ENCODE data around the gene CHST6. TPM values are rescaled to one million over a fixed set of nuclear protein-coding genes. Genes with fewer than 3 reads are reported as not detected.
"Not testable (repeated sequence)": the region's sequence is repeated elsewhere in the genome, so short reads cannot be mapped to it uniquely, and the experiment has no call there.

CHST6 gene
- 0.58 TPM for total RNA-seq

DNA sequence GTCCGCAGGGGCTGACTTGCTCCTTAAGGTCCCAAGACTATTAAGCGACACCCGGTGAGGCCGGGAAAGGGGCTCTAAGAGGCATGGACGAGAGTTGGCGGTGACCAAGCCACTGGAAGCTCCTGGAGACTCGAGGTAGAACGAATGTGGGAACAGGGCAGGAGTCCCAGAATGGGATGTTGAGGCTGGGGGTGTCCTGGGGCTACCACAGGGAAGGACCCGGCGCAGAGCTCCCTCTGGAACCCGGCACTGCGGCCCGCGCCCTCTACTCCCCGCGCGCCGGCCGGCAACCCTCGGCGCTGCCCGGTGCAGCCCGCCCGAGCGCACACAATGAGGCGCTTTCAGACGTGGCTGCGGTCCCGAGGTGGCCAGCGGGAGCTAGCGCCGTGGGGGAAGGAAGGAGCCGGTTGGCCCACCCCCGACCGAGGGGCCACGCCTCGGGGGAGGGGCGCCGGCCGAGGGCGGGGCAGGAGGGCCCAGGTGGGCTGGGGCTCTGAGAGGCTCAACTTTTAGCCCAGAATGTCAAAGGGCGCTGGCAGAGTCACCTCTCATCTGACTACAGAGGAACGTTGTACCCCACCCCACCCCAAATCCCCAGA is at the start of gene CHST6:
Gene CHST6 (minus strand): TSS at position 366 of the 599 bp plus-strand sequence. CDS start 15,613 bp downstream, outside the sequence.
- DNase-seq (ENCODE audit: low spot score), result no peak
- peak; percentile 67 for ATAC-seq
- intact Hi-C loops (cut with DNase I), result no loop called here

DNA sequence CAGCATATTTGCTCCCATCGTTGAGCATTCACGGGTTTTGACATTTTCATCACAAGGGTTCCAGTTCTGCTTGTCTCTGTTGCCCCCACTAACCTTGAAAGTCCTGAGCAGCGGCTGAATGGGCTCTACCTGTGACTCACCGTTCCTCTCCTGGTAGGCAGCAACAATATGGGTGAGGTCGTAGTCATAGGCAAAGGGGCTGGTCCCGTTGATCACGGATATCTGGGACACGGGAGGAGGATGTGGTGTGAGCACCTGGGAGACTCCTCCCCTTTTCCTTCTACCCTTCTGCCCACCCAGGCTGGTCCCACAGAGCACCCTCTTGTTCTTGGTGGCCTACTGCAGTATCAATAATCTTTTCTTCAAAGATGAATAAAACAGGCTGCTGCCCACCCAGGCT is 47.2 kb upstream of the CHST6 start:
- intact Hi-C loops (cut with DNase I); DNase-seq (ENCODE audit: low spot score); ATAC-seq: not testable (repeated sequence)

DNA sequence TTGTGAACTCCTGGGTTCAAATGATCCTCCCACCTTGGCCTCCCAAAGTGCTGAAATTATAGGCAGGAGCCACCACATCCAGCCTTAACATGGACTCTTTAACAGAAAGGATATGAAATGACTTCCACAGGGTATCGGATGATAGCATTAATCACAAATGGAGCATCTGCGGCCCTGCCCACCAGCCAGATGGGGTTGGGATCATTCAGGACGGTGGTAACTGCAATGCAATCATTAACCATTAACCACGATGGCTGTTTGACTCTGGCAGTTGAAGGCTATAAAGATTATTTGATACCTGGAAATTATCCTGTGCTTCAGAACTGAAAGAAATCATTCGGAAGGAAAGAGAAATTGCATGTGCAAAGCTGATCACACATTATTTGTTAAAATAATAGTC is 46.0 kb upstream of the CHST6 start:
- ATAC-seq (no peak), DNase-seq (ENCODE audit: low spot score) (no peak)
- intact Hi-C loops (cut with DNase I), result no loop called here

DNA sequence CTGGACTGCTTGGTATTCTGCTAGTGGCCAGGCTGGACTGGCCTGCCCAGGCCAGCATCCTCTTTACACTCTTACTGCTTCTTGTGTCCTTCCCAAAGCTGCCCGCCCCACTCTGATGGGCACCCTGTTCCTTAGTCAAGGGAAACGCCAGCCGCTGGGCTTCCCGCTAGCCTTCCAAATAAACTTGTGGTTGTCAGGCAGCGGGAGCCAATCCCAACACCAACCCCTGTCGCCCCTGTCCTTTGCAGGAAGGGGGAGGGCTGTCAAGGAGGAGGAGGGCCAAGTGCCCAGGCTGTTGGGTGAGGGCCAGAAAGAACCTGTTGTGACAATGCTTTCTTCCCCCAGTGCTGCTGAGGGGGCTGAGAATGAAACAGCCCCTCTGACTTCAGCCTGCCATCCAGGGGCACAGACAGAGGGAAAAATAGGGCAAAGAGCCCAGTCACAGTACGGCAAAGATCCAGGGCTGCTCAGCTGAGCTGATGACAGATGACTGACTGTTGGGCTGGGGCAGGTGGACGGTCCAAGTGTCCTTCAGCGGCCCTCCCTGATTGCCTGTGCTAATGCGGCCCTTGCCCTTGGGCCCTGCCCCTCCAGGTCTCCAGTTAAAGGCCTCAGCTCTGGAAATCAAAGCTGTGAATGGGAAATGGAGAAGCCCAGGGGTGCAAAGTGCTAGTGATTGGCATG is 43.8 kb upstream of the CHST6 start:
- DNase-seq (ENCODE audit: low spot score); intact Hi-C loops (cut with DNase I); ATAC-seq: not testable (repeated sequence)

DNA sequence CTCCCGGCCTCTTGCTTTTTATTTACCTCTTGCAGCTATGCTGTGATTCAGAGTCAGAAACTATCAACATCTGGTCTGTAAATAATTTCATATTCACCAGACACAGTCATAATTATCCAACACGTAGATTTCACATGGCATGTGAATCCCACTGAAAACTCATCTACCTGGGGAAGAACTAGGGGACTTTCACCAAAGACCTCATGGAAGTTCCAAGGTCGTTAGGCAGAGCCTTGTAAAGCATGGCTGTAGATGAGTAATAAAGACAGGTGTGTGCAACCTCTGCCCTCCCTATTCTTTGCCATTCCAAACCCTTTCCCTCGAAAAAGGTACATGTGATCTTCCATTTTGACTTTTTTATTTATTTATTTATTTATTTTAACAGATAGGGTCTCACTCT is 42.5 kb upstream of the CHST6 start:
- DNase-seq (ENCODE audit: low spot score), result no peak
- intact Hi-C loops (cut with DNase I), result no loop called here
- no peak for ATAC-seq

DNA sequence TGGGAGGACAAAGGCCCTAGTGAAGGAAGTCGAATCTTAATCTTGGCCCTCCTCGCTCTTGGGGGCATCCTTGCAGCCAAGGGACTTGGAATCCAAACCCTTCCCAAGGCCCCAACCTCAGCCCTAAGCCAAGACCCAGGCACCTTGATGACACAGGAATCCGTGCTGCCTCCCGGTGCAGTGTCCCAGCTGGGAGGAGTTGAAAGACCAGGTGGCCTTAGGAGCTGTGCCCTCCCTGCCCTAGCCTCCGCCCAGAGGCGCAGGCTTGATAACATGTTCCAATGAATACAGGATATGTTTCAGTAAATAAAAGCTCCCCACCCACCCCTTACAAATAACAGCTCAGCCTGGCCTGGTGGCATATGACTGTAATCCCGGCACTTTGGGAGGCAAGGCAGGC is 40.7 kb upstream of the CHST6 start, which contains the start of gene CHST5:
Gene CHST5 (minus strand): TSS at position 208 of the 400 bp plus-strand sequence. CDS start 5,724 bp downstream, outside the sequence.
- DNase-seq (ENCODE audit: low spot score) (no peak), ATAC-seq (no peak)
- intact Hi-C loops (cut with DNase I), result no loop called here

DNA sequence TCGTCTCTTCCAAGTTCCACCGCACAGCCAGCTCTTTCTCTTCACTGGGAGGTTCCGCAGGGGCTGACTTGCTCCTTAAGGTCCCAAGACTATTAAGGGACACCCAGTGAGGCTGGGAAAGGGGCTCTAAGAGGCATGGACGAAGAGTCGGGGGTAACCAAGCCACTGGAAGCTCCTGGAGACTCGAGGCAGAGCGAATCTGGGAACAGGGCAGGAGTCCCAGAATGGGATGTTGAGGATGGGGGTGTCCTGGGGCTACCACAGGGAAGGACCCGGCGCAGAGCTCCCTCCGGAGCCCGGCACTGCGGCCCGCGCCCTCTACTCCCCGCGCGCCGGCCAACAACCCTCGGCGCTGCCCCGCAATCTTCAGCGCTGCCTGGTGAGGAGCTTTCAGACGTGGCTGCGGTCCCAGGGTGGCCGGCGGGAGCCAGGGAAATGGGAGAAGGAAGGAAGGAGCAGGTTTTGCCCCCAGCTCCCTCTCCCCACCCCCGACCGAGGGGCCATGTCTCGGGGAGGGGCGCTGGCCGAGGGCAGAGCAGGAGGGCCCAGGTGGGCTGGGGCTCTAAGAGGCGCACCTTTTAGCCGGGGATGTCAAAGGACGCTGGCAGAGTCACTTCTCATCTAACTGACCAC is 40.1 kb upstream of the CHST6 start:
- DNase-seq (ENCODE audit: low spot score) (no peak), ATAC-seq (no peak)
- intact Hi-C loops (cut with DNase I), result no loop called here

DNA sequence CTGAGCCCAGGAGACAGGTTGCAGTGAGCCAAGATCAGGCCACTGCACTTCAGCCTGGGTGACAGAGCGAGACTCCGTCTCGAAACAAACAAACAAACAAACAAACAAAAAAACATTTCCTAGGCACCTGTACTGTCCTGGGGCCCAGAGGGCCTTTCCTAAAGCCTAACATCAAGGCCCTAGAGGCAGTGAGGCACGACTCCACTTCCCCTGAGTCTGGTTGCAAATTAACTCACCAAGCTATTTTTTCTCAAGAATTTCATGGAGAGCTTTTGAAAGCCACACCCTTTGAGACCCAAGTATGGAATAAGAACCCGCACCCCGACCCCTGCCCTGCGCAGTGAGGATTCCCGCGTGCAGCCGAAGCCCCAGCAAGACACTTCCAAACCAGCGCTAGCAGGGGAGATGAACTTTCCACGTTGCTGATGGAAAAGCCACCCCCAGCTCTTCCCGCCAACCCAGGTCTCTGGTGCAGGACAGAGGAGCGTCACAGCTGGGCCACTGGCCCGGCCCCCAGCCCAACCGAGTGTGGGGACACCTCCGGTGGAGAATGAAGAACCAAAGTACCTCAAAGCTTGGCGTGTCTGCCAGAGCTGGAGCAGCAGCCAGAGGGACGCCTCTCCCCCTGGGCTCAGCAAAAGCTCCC is 39.4 kb upstream of the CHST6 start:
- no peak for ATAC-seq
- intact Hi-C loops (cut with DNase I), result no loop called here
- no peak for DNase-seq (ENCODE audit: low spot score)

DNA sequence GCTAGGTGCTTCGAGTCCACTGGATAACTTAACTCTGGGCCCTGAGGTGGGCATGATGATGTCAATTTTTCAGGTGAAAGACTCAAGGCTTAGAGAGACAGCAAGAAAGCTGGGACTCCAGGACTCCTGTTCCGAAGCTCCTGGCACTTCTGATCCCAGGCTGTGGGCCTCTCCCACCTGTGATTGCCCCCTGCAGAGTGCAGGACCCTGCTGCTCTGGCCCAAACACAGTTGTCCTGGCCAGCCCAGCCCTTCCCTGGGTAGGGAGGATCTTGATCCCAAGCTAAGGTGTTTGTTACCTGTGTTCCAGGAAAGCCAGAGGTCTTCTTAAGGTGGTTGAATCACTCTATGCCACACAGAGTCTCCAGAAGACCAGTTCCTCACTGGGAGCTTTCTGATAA is 37.5 kb upstream of the CHST6 start:
- ATAC-seq (no peak), DNase-seq (ENCODE audit: low spot score) (no peak)
- intact Hi-C loops (cut with DNase I), result no loop called here

DNA sequence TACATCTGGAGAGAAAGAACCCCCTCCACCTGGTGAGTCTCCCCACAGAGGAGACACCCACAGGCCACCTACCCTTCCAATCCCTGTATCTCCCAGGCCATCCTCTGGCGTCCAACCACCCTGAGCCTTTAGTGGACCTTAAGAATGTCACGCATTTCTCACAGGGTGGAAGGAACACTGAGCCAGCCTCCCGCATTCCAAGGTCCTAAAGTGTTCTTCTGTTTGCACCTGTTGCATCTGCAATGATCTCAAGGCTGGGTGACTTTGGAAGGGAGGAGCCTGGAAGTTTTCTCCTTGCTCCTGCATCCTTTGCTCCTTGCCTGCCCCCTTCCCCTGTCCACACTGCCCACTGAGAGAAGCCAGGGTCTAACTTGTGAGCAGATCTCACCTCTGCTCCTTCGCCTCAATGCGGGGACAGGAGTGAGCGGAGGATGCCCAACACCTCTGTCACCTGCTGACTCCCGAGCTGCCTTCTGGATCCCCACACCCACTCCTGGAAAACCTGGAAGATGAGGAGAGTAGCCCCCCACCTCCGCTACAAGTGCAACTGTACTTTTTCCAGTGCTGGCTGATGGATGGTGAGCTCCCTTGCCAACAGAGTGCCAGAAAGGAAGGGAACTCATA is 37.0 kb upstream of the CHST6 start:
- DNase-seq (ENCODE audit: low spot score), result no peak
- intact Hi-C loops (cut with DNase I), result no loop called here
- no peak for ATAC-seq

DNA sequence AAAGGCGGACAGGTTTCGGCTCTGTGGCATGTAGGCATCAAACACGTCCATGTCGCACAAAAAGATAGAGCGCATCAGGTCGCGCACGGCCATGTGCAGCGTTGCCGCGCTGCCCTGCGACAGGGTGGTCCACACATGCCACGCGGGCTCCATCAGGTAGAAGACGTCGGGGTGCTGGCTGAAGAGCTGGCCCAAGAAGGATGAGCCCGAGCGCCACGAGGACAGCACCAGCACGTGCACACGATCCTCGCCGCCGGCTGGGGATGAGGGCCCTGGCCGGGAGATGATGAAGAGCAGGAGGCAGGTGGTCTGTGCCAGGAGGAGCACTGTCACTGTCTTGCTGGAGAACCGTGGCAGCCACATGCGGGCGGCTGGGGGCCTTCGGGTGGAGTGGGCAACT is 34.7 kb upstream of the CHST6 start:
- no peak for DNase-seq (ENCODE audit: low spot score)
- intact Hi-C loops (cut with DNase I), result no loop called here
- no peak for ATAC-seq

DNA sequence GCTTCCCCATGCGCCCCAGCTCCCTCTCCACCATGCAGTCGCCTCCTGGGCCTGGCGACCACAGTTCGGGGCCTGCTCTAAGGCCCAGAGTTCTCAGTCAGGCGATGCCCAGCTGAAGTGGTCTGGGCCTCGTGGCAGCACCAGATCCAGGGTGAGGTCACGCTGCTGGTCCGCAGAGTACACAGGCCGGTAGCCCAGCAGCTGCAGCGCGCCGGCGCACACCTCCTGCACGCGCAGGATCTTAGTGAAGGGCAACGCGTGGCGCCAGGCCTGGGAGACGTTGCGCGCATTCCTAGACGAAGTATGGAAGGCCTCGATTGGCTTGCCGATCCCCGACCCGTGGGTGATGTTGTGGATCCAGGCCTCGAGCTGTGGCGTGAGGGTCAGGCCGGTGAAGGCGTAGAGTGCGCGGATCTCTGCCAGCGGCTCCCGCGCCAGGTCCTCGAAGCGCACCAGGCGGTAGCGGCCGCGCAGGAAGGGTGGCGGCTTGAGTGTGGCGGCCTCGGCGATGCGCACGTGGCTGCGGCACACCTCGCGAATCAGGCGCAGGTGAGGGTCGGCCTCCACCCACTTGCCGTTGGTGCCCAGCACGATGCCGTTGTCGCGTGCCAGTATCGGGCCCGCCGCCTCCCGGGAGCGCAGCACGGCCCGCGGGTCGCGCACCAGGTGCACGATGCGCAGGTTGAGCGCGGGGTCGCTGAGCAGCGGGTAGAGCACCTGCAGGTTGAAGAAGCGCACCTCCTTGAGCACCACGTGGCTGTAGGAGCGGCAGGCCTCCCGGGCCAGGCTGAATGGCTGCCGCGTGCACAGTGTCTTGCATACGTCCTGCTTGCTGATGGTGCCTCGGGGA is 34.0 kb upstream of the CHST6 start:
- intact Hi-C loops (cut with DNase I), result no loop called here
- ATAC-seq, result no peak
- no peak for DNase-seq (ENCODE audit: low spot score)

DNA sequence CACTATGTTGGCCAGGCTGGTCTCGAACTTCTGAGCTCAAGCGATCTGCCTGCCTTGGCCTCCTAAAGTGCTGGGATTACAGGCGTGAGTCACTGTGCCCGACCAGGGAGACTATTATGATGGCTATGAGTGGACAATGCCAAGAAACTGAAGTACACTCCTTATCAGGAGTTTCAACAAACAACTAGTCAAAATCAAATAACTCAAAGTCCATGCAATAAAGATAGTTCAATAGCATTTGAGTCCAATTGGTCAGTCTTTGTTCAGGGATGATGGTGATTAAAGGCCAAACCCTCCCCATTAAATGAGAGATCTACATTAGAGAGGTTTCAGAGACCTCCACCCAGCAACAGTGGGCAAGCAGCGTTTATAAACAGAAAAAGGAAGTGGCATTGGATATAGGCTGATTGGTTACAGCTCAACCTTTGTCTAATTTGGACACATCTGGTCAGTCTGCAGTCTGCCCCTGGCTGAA is 32.6 kb upstream of the CHST6 start:
- intact Hi-C loops (cut with DNase I), result no loop called here
- DNase-seq (ENCODE audit: low spot score) (no peak), ATAC-seq (no peak)

DNA sequence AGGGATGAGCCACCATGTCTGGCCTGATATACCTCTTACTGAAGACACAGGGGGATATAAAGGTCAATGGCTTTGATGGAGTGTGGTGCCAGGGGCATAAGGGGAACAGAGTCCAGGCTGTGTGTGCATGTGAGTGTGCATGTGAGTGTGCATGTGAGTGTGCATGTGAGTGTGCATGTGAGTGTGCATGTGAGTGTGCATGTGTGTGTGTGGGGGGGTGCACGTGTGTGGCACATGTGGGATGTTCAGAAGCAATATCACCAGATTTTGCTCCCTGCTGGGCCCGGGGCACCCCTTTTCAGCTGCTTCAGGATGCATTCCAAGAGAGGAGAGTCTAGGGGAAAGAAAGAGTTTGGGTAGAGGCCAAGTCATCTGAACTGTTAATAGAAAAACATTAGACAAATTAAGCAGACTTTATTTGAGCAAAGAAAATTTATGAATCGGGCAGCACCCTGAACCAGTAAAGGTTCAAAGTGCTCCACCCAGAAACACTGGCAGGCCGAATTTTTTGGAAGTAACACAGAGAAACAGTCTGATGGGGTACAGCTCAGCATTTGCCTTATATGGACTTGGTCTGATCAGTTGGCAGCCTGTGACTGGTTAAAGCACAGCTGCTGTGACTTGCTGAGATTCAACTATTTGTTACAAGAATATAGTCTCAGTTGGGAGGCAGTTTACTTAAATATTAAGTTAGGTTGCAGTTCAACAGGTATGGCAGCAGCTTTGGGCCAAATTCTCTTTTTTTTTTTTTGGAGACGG is 31.0 kb upstream of the CHST6 start:
- no peak for ATAC-seq
- intact Hi-C loops (cut with DNase I), result no loop called here
- no peak for DNase-seq (ENCODE audit: low spot score)

DNA sequence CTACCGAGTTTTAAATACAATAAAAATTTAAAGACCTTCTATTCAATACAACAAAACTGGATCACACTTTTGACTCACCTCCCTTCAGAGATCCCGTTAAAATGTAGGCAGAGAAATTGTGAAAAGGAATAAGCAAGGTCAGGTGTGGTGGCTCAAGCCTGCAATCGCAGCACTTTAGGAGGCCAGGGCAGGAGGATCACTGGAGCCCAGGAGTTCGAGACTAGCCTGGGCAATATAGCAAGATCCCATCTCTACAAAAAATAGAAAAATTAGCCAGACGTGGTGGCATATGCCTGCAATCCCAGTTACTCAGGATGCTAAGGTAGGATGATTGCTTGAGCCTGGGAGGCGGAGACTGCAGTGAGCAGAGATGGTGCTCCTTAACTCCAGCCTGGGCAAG is 23.9 kb upstream of the CHST6 start:
- no peak for DNase-seq (ENCODE audit: low spot score)
- intact Hi-C loops (cut with DNase I), result no loop called here

DNA sequence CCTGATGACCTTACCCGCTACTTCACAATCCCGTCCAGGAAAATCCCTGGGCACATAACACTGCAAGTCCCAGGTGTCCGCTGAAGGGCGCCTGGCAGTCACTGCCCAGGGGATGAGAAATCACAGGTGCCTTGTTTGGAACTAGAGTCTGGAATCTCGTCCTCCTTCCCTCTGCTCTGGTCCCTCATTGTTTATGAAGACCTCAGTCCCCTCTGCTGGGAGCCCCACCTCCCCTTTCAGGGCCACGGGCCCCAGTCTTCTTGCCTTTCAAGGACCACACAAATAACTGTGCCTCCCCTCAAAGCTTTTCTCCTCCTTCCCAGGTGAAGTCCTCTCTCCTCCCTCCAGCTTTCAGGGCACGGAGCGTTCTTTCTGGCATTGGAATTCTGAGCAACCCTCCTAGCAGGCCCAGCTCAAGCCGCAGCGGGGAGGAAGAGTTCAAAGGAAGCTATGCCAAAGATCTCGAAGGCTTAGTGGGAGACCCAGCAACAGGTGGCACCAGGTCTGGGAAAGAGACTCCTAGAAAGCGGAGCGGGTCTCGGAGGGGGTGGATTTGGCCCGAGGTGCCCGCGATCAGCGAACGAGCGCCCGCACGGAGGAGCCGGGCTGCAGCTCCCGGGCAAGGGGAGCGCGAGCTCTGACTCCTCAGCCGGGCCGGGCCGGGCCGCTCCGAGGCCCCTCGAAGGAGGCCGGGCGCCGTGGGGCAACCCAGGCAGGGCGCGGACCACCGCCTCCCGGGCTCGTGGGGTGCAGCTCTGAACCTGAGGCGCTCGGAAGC is 21.1 kb upstream of the CHST6 start:
- ATAC-seq; intact Hi-C loops (cut with DNase I): not testable (repeated sequence)
- DNase-seq (ENCODE audit: low spot score), result peak; percentile 65

More for the DNA sequence above, 23.9 kb upstream of the CHST6 start:
- ATAC-seq, result no peak

DNA sequence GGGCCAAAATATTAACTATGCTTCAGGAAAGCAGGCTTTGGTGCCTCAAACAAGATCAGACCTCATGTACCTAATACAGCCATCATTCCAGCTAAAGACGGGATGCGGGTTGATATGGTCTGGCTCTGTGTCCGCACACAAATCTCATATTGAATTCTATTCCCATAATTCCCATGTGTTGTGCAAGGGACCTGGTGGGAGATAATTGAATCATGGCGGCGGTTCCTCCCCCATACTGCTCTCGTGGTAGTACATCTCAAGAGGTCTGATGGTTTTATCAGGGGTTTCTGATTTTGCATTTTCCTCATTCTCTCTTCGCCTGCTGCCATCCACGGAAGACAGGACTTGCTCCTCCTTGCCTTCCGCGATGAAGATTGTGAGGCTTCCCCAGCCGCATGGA is 19.1 kb upstream of the CHST6 start:
- no peak for DNase-seq (ENCODE audit: low spot score)
- intact Hi-C loops (cut with DNase I), result no loop called here
- ATAC-seq, result no peak

Data from sciatic nerve (tissue), 2 donors.